GM18508 (cell line): ENCODE measurements around the gene LRRC27.
"Not testable (repeated sequence)": the region's sequence is repeated elsewhere in the genome, so short reads cannot be mapped to it uniquely, and the experiment has no call there.

Experiments
- ATAC-seq: cut with Tn5 transposase; IDR thresholded peaks from one replicate; pipeline ENCODE4 v1.9.1; 2021; ENCODE audit warnings: moderate number of reproducible peaks; ENCODE audit not compliant: insufficient read depth, unreplicated experiment

Gene LRRC27

GRCh38 chr10:132313865-132314264 is 18.1 kb upstream of the LRRC27 start:
- no peak for ATAC-seq

- no peak for ATAC-seq
Observed at GRCh38 chr10:132314336-132314735, 17.7 kb upstream of the LRRC27 start.

DNA sequence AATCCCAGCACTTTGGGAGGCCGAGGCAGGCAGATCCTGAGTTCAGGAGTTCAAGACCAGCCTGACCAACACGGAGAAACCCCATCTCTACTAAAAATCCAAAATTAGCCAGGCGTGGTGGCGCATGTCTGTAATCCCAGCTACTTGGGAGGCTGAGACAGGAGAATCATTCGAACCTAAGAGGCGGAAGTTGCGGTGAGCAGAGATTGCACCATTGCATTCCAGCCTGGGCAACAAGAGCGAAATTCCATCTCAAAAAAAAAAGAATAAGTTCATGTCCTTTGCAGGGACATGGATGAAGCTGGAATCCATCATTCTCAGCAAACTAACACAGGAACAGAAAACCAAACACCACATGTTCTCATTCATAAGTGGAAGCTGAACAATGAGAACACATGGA is 17.1 kb upstream of the LRRC27 start:
- ATAC-seq, result not testable (repeated sequence)

GRCh38 chr10:132316133-132316532 is 15.9 kb upstream of the LRRC27 start:
- ATAC-seq, result no peak

DNA sequence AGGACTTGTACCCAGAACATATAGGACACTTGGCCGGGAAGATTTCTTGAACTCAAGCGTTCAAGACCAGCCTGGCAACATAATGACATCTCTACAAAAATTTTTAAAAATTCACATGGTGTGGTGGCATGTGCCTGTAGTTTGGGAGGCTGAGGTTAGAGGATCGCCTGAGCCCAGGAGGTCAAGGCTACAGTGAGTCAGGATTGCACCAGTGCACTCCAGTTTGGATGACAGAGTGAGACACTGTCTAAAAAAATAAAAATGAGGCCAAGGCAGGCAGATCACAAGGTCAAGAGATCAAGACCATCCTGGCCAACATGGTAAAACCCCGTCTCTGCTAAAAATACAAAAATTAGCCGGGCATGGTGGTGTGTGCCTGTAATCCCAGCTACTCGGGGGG is 14.5 kb upstream of the LRRC27 start:
- ATAC-seq, result not testable (repeated sequence)

DNA sequence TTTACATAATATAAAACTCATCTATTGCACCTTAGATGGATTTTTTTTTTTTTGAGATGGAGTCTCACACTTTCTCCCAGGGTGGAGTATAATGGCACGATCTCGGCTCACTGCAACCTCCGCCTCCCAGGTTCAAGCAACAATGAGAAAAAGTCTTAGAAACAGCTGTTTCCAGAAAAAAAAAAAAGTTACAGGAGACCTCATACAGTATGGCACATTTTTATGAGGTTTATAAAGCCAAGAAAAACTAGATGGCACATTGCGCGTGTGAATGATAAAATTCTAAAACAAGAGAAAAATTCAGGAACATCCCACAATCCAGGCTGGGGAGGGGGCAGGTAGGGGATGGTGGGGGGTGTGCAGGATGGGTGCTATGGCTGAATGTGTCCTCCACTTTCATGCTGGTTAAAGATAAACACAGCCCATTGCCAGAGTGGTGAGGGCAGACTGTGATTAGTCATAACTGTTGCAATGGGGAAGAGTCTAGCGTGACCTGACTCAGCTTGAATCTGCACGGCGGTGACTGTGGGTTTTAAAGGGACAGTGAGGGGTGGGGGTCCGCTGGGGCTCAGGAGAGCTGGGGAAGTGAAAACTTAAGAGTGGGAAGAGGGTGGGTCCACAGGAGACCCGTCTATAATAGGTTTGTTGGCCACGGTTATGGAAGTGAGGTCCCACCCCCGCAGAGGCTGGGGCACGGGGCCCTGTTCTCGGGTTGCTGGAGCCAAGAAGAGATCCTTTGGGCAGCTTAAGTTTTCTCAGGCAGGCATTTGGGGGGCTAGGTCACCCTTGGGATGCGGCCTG is 11.9 kb upstream of the LRRC27 start:
- peak; percentile 89 for ATAC-seq

- ATAC-seq, result no peak
Observed at GRCh38 chr10:132320654-132321469, 11.1 kb upstream of the LRRC27 start.

DNA sequence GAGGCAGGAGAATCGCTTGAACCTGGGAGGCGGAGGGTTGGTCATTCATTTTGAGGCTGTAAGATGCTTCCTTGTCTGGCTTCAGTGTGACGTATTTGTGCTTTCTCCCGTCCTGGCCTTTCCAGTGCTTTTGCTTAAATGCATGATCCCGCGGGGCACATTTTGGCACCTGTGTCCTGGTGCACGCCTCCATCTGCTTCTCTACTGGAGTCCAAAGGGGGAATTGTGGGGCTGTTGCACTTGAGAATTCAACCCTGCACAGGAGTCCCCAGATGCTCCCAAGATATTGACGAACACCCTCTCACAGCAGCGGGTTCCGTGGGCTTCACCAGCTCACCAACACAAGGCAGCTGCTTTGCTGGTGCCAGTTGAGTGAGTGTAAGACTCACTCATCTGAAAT is 10.3 kb upstream of the LRRC27 start:
- ATAC-seq, result no peak

GRCh38 chr10:132322586-132323048 is 9.4 kb upstream of the LRRC27 start:
- ATAC-seq, result no peak

- no peak for ATAC-seq
Observed at GRCh38 chr10:132324186-132324585, 7.8 kb upstream of the LRRC27 start.

DNA sequence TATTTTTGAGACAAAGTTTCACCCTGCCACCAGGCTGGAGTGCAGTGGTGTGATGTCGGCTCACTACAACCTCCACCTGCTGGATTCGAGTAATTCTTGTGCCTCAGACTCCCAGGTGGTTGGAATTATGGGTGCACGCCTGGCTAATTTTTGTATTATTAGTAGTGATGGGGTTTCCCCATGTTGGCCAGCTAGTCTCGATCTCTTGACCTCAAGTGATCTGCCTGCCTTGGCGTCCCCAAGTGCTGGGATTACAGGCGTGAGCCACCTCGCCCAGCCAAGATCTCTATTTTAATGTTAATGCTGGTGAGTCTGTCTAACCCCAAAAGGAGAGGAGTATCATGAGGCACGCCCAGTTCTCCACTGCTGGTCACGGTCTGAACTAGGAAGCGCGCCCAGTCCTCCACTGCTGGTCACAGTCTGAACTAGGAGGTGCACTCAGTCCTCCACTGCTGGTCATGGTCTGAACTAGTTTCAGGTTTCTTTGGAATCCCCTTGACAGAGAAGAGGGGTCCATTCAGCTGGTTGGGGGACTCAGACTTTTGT is 5.6 kb upstream of the LRRC27 start:
- ATAC-seq, result no peak

DNA sequence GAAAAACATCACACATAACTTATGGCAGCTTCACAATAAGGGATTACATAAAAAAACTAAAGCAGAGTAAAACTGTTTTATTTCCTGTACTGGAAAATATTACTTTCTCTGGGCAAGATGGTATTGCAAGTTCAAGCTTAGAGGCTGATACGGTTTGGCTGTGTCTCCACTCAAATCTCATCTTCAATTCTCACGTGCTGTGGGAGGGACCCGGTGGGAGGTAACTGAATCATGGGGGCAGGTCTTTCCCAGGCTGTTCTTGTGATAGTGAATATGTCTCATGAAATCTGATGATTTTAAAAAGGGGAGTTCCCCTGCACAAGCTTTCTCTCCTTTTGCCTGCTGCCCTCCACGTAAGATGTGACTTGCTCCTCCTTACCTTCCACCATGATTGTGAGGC is 5.1 kb upstream of the LRRC27 start:
- ATAC-seq, result no peak

DNA sequence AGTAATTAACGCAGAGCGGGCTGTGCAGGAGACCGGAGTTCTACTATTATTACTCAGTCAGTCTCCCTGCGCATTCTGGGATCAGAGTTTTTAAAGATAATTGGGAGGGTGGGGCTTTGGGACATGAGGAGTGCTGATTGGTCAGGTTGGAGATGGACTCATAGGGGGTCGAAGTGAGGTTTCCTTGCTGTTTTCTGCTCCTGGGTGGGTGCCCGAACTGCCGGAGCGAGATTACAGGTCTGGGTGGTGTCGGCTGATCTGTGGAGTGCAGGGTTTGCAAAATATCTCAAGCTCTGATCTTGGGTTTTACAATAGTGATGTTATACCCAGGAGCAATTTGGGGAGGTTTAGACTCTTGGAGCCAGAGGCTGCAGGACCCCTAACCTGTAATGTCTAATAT is 3.9 kb upstream of the LRRC27 start:
- no peak for ATAC-seq

GRCh38 chr10:132328738-132329137 is 3.3 kb upstream of the LRRC27 start:
- no peak for ATAC-seq

DNA sequence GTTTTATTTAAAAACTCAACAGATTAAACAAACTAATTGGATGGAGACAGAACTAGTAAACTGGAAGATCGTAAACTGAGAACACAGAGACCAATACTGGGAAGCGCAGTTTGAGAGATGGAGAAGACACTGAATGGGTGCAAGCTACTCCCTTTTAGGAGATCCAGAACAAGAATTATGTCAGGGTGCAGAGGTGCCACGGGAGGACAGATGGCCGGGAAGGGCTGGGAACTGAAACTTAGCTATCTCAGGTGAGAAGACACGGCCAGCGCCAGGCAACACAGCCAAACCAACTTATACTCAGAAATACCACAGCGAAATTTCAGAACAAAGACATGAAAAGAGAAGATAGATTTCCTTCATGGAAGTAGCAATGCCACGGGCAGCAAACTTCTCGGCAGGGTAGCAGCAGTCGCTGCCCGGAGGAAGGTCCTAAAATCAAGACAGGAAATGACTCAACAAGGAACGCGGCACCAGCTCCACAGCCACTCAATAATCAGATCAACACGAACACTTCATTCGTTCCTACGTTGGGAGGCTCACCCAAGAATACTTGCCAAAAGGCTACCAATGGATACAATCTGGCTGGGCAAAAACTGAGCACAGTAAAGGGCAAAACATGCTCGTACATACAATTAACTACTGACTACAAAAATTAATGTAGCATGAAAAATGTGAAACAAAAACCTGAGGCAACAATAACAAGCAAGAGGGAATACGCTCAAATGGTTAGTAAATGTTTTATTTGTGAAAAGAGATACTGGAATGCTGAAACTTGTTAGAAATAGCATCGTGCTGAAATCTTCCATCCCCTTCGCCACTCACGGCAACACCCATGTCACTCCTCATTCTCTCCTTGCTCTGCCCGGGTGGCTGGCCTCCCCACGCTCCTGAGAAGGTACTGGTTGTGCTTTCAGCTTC is 2.2 kb upstream of the LRRC27 start:
- ATAC-seq, result no peak

DNA sequence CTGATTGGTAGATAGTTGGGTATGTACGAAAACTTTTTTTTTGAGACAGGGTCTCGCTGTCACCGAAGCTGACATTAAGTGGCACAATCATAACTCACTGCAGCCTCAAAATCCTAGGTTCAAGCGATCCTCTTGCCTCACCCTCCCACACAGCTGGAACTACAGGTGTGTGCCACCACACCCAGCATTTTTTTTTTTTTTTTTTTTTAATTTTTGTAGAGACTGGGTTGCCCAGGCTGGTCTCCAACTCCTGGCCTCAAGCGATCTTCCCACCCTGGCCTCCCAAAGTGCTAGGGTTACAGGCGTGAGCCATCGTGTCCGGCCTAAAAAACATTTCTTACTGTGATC is 1.5 kb upstream of the LRRC27 start:
- no peak for ATAC-seq

GRCh38 chr10:132332433-132332754 is 401 bp downstream of the LRRC27 start:
- no peak for ATAC-seq

DNA sequence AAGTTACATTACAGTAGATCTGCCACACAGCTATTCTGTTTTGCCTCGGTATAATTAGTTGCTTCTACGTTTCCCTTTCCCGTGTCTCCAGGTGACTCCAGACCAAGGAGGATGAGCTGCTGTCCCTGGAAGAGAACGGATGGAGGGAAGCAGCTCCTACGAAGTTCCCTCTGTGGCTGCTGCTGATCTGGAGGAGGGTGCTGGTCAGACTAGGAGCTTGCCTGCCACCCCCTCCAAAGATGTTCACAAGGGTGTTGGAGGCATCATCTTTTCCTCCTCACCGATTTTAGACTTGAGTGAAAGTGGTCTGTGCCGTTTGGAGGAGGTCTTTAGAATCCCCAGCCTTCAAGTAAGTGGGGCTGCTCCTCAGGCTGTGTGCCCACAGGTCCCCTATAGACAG is 1.4 kb downstream of the LRRC27 start:
- no peak for ATAC-seq

- no peak for ATAC-seq
Observed at GRCh38 chr10:132334631-132335188, 2.7 kb downstream of the LRRC27 start.
